Endodermal cell (in vitro differentiated cells): ENCODE measurements around the gene PGLYRP3. TPM values are rescaled to one million over a fixed set of nuclear protein-coding genes. Genes with fewer than 3 reads are reported as not detected.

ENCODE experiments used
- DNase-seq: peaks from one replicate; pipeline ENCODE4 v3.0.0-alpha.2; 2017
- H3K27ac ChIP-seq: 2 replicates; pipeline ENCODE4 v1.5.1; 2013; ENCODE audit warnings: mild to moderate bottlenecking, low read depth, low read length, moderate library complexity
- H3K27me3 ChIP-seq: 2 replicates; pipeline ENCODE4 v1.6.1; 2013; ENCODE audit warnings: mild to moderate bottlenecking, low read length, moderate library complexity; ENCODE audit not compliant: insufficient read depth, control insufficient read depth, poor library complexity, severe bottlenecking
- H3K36me3 ChIP-seq: 2 replicates; pipeline ENCODE4 v1.7.0; 2013; ENCODE audit warnings: mild to moderate bottlenecking, low read length, moderate library complexity; ENCODE audit not compliant: control insufficient read depth, insufficient read depth
- H3K4me1 ChIP-seq: one replicate; pipeline ENCODE4 v1.7.0; 2013; ENCODE audit warnings: low read length; ENCODE audit not compliant: control insufficient read depth, insufficient read depth
- H3K4me3 ChIP-seq: 2 replicates; pipeline ENCODE4 v1.5.1; 2013; ENCODE audit warnings: mild to moderate bottlenecking, low read length, moderate library complexity
- H3K9ac ChIP-seq: 2 replicates; pipeline ENCODE4 v1.6.1; 2013; ENCODE audit warnings: mild to moderate bottlenecking, low read length, moderate library complexity; ENCODE audit not compliant: poor library complexity, severe bottlenecking; ENCODE audit errors: extremely low read depth
- H3K9me3 ChIP-seq: 2 replicates; pipeline ENCODE4 v1.6.1; 2013; ENCODE audit warnings: mild to moderate bottlenecking, low read length, moderate library complexity; ENCODE audit not compliant: control insufficient read depth
- H3K27ac Mint-ChIP-seq: 2 replicates; pipeline ENCODE4 v1.8.0; 2020; ENCODE audit warnings: mixed read lengths
- H3K27me3 Mint-ChIP-seq: 2 replicates; pipeline ENCODE4 v1.8.0; 2021; ENCODE audit warnings: mild to moderate bottlenecking, mixed read lengths; ENCODE audit not compliant: insufficient read depth
- H3K36me3 Mint-ChIP-seq: 2 replicates; pipeline ENCODE4 v1.8.0; 2020; ENCODE audit warnings: low read depth, mixed read lengths
- H3K4me1 Mint-ChIP-seq: 2 replicates; pipeline ENCODE4 v1.8.0; 2020; ENCODE audit warnings: mixed read lengths
- H3K4me3 Mint-ChIP-seq: 2 replicates; pipeline ENCODE4 v1.8.0; 2020; ENCODE audit warnings: mild to moderate bottlenecking, moderate library complexity, mixed read lengths
- H3K9me3 Mint-ChIP-seq: 2 replicates; pipeline ENCODE4 v1.8.0; 2020; ENCODE audit warnings: mild to moderate bottlenecking, mixed read lengths
- CTCF ChIP-seq: fragments of 200-600 bp; sonication (generic); conservative IDR thresholded peaks from 2 replicates; pipeline ENCODE4 v1.5.0; 2021; ENCODE audit warnings: antibody characterized with exemption, mild to moderate bottlenecking
- WGBS, 2 experiments: methylation state at CpG; one replicate each; pipeline versions ENCODE4 v1.1.5 to v1.1.7; 2013; ENCODE audit warnings: missing lambda C conversion rate in 2 of 2, mixed read lengths in 1 of 2; ENCODE audit not compliant: insufficient coverage in 1 of 2, insufficient read length in 1 of 2; 5-methylcytosine and 5-hydroxymethylcytosine counted together
- total RNA-seq, 2 donors: library from RNA; stranded (reverse); fragmentation: NEBNext Ultra II Directional in 1 of 2; extraction: Animal tissue kit (Norgen Biotek cat#: 25700) in 1 of 2; gene quantifications; 2 replicates in 1 of 2; 3 replicates in 1 of 2; pipeline ENCODE4 v1.2.1, GENCODE V29; 2021

PGLYRP3 gene
- total RNA-seq, 2 donors from 2014 or later, result not detected

GRCh38 chr1:153346077-153346723, 33.4 kb upstream of the PGLYRP3 start:
- Histone ChIP-seq H3K27ac (no peak overlapping the region), H3K9me3 (no peaks in the 10 kb centered on the region), H3K27me3 (no peaks in the 10 kb centered on the region), H3K9ac (no peak overlapping the region), H3K36me3 (no peaks in the 10 kb centered on the region), H3K4me1 (peaks cover 12% of the 10 kb centered on the region), H3K4me3 (no peak overlapping the region)
- TF ChIP-seq CTCF, result no peak
- DNase-seq, result peak; percentile 17
- no peaks in the 10 kb centered on the region for H3K9me3 Mint-ChIP-seq
- peaks cover 20% of the 10 kb centered on the region for H3K27me3 Mint-ChIP-seq
- H3K36me3 Mint-ChIP-seq, result no peaks in the 10 kb centered on the region
- WGBS, 2 experiments, result 86 to 87% methylated on average over 3 to 6 of the region's 6 CpGs
- H3K4me1 Mint-ChIP-seq, result peaks cover 46% of the 10 kb centered on the region
- no peak overlapping the region for H3K27ac Mint-ChIP-seq
- H3K4me3 Mint-ChIP-seq, result no peak overlapping the region

GRCh38 chr1:153345187-153346076, 32.7 kb upstream of the PGLYRP3 start:
- Mint-ChIP-seq H3K9me3 (no peaks in the 10 kb centered on the region), H3K36me3 (no peaks in the 10 kb centered on the region), H3K4me3 (no peak overlapping the region), H3K4me1 (peaks cover 39% of the 10 kb centered on the region), H3K27me3 (peaks cover 20% of the 10 kb centered on the region), H3K27ac (no peak overlapping the region)
- H3K4me1 ChIP-seq, result peaks cover 12% of the 10 kb centered on the region
- DNase-seq, result no peak
- H3K4me3 ChIP-seq, result no peak overlapping the region
- no peak for TF ChIP-seq CTCF
- WGBS, 2 experiments, result 91 to 98% methylated on average over 10 to 14 of the region's 14 CpGs
- H3K9me3 ChIP-seq, result no peaks in the 10 kb centered on the region
- no peaks in the 10 kb centered on the region for H3K36me3 ChIP-seq
- H3K9ac ChIP-seq, result no peak overlapping the region
- H3K27me3 ChIP-seq, result no peaks in the 10 kb centered on the region
- H3K27ac ChIP-seq, result no peak overlapping the region

GRCh38 chr1:153344718-153345025, 31.9 kb upstream of the PGLYRP3 start:
- no peak for TF ChIP-seq CTCF
- no peak overlapping the region for H3K4me3 Mint-ChIP-seq
- H3K27me3 Mint-ChIP-seq, result peaks cover 14% of the 10 kb centered on the region

More at GRCh38 chr1:153344718-153345025, 31.9 kb upstream of the PGLYRP3 start:
- H3K36me3 Mint-ChIP-seq, result no peaks in the 10 kb centered on the region
- Histone ChIP-seq H3K27ac (no peak overlapping the region), H3K4me3 (no peak overlapping the region), H3K27me3 (no peaks in the 10 kb centered on the region), H3K36me3 (no peaks in the 10 kb centered on the region), H3K9me3 (no peaks in the 10 kb centered on the region), H3K9ac (no peak overlapping the region), H3K4me1 (peaks cover 15% of the 10 kb centered on the region)
- H3K27ac Mint-ChIP-seq, result no peak overlapping the region
- WGBS, 2 experiments, result 83 to 91% methylated on average over 1 to 3 of the region's 3 CpGs
- peaks cover 33% of the 10 kb centered on the region for H3K4me1 Mint-ChIP-seq
- DNase-seq, result no peak
- H3K9me3 Mint-ChIP-seq, result no peaks in the 10 kb centered on the region
